NB4 (cell line): ENCODE measurements around the gene BNC2.

Source experiments
- DNase-seq: peaks from one replicate; pipeline ENCODE4 v3.0.0; 2010; ENCODE audit warnings: low read depth
- H3K4me3 ChIP-seq: one replicate; pipeline ENCODE4 v1.5.1; 2011; ENCODE audit warnings: mild to moderate bottlenecking, low read depth, low read length, moderate library complexity
- CTCF ChIP-seq: IDR thresholded peaks from one replicate; pipeline ENCODE4 v1.5.1; 2012; ENCODE audit warnings: low read depth, low read length
- MYC ChIP-seq: IDR thresholded peaks from 2 replicates; pipeline ENCODE4 v1.6.1; 2011; ENCODE audit warnings: low read depth, low read length
- POLR2A ChIP-seq: IDR thresholded peaks from 2 replicates; pipeline ENCODE4 v1.6.1; 2011; ENCODE audit warnings: mild to moderate bottlenecking; ENCODE audit not compliant: insufficient read length; ENCODE audit errors: extremely low read depth
- TF ChIP-seq, protein P1 (sequence below): IDR thresholded peaks from 2 replicates; pipeline ENCODE4 v1.6.1; 2011; ENCODE audit warnings: low read depth, low read length

BNC2 gene

GRCh38 chr9:16712787-16713186, 157.7 kb downstream of the BNC2 start:
- TF ChIP-seq MYC: no peak
- no peak overlapping the region for H3K4me3 ChIP-seq
- DNase-seq: no peak

GRCh38 chr9:16710888-16711287, 159.6 kb downstream of the BNC2 start:
- DNase-seq: no peak
- TF ChIP-seq MYC: no peak
- H3K4me3 ChIP-seq: no peak overlapping the region

- no peak overlapping the region for H3K4me3 ChIP-seq
- TF ChIP-seq, protein P1, sequence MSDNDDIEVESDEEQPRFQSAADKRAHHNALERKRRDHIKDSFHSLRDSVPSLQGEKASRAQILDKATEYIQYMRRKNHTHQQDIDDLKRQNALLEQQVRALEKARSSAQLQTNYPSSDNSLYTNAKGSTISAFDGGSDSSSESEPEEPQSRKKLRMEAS: no peak
- TF ChIP-seq CTCF (no peak), MYC (no peak), POLR2A (no peak)
- no peak for DNase-seq
These were observed 160.5 kb downstream of the BNC2 start for GRCh38 chr9:16709924-16710323.

GRCh38 chr9:16708656-16709435, 161.6 kb downstream of the BNC2 start:
- DNase-seq: no peak
- H3K4me3 ChIP-seq: no peak overlapping the region
- TF ChIP-seq POLR2A (no peak), MYC (no peak)

- TF ChIP-seq, protein P1: no peak
- TF ChIP-seq MYC (no peak), POLR2A (no peak), CTCF (no peak)
- no peak overlapping the region for H3K4me3 ChIP-seq
- no peak for DNase-seq
These were observed 165.3 kb downstream of the BNC2 start for GRCh38 chr9:16705111-16705604.

GRCh38 chr9:16704116-16705110, 166.1 kb downstream of the BNC2 start:
- DNase-seq: no peak
- TF ChIP-seq POLR2A (no peak), MYC (no peak), CTCF (no peak)
- TF ChIP-seq, protein P1: no peak
- H3K4me3 ChIP-seq: no peak overlapping the region

GRCh38 chr9:16701347-16701746, 169.1 kb downstream of the BNC2 start:
- H3K4me3 ChIP-seq: no peak overlapping the region
- no peak for TF ChIP-seq CTCF
- TF ChIP-seq, protein P1: no peak
- DNase-seq: no peak
